PC-3 (cell line): ENCODE measurements around the gene AGFG1. TPM values are rescaled to one million over a fixed set of nuclear protein-coding genes. Genes with fewer than 3 reads are reported as not detected.

Experiments
- ATAC-seq: fragments of 200-7000 bp; cut with Tn5 transposase; 2 replicates; pipeline ENCODE4 v1.9.1; 2020; ENCODE audit warnings: mild to moderate bottlenecking, moderate library complexity
- BruUV-seq: library from RNA; stranded (reverse); fragments of 400-500 nt; replicated peaks from 2 replicates; lab custom pipeline; 2021; lab: Mats Ljungman, UMichigan
- CTCF ChIA-PET: fragments of 300-600 bp; sonication (Branson Sonifier 250); formaldehyde crosslinking; loops from one replicate; lab custom pipeline; 2022; ENCODE audit warnings: antibody characterized with exemption; lab: Charles Lee
- POLR2A ChIA-PET: fragments of 300-600 bp; sonication (Branson Sonifier 250); formaldehyde crosslinking; loops from one replicate; lab custom pipeline; 2022; ENCODE audit warnings: antibody characterized with exemption; ENCODE audit not compliant: unreplicated experiment; lab: Charles Lee
- DNase-seq: peaks from one replicate; pipeline ENCODE4 v3.0.0-alpha.2; 2015
- H2AFZ ChIP-seq: fragments of 300-600 bp; sonication (generic); 2 replicates; pipeline ENCODE4 v1.6.0; 2016; ENCODE audit warnings: antibody characterized with exemption, low read length
- H3F3A ChIP-seq: fragments of 300-600 bp; sonication (generic); one replicate; pipeline ENCODE4 v1.6.0; 2017; ENCODE audit warnings: antibody characterized with exemption, low read length, control low read depth, mild to moderate bottlenecking; ENCODE audit not compliant: unreplicated experiment
- H3K27ac ChIP-seq: fragments of 300-600 bp; sonication (generic); 2 replicates; pipeline ENCODE4 v1.5.1; 2016; ENCODE audit warnings: mild to moderate bottlenecking, low read length
- H3K27me3 ChIP-seq: fragments of 300-600 bp; sonication (generic); 2 replicates; pipeline ENCODE4 v1.6.1; 2016; ENCODE audit warnings: low read length, mixed read lengths
- H3K36me3 ChIP-seq: fragments of 300-600 bp; sonication (generic); 2 replicates; pipeline ENCODE4 v1.6.1; 2016; ENCODE audit warnings: low read depth, mixed run types, low read length, mixed read lengths
- H3K4me1 ChIP-seq: fragments of 300-600 bp; sonication (generic); 2 replicates; pipeline ENCODE4 v1.5.1; 2016; ENCODE audit warnings: low read length; ENCODE audit not compliant: insufficient read depth
- H3K4me2 ChIP-seq: fragments of 300-600 bp; sonication (generic); 2 replicates; pipeline ENCODE4 v1.6.0; 2016; ENCODE audit warnings: low read length
- H3K4me3 ChIP-seq: fragments of 300-600 bp; sonication (generic); 2 replicates; pipeline ENCODE4 v1.5.1; 2016; ENCODE audit warnings: mild to moderate bottlenecking, low read length, mixed read lengths
- H3K79me2 ChIP-seq: fragments of 300-600 bp; sonication (generic); 2 replicates; pipeline ENCODE4 v1.6.1; 2017; ENCODE audit warnings: low read length, mixed read lengths
- H3K9ac ChIP-seq: fragments of 300-600 bp; sonication (generic); 2 replicates; pipeline ENCODE4 v1.6.0; 2016; ENCODE audit warnings: mild to moderate bottlenecking, low read length
- H3K9me2 ChIP-seq: fragments of 300-600 bp; sonication (generic); replicated peaks from 2 replicates; pipeline ENCODE4 v1.6.1; 2016; ENCODE audit warnings: mixed run types, low read length, mixed read lengths
- H3K9me3 ChIP-seq: fragments of 300-600 bp; sonication (generic); 2 replicates; pipeline ENCODE4 v1.6.1; 2016; ENCODE audit warnings: low read length, mixed read lengths
- H4K20me1 ChIP-seq: fragments of 300-600 bp; sonication (generic); 2 replicates; pipeline ENCODE4 v1.6.1; 2016; ENCODE audit warnings: low read length, mixed read lengths
- EZH2 ChIP-seq: fragments of 300-600 bp; sonication (generic); IDR thresholded peaks from one replicate; pipeline ENCODE4 v1.6.1; 2017; ENCODE audit warnings: antibody characterized with exemption, mild to moderate bottlenecking, low read length; ENCODE audit not compliant: unreplicated experiment
- EZH2phosphoT487 ChIP-seq: fragments of 300-600 bp; sonication (generic); IDR thresholded peaks from 2 replicates; pipeline ENCODE4 v1.6.1; 2018; ENCODE audit warnings: mild to moderate bottlenecking, antibody characterized with exemption, low read length, borderline replicate concordance
- intact Hi-C: fragments of 100-400 bp; cut with micrococcal nuclease; formaldehyde crosslinking; loops from 2 replicates; pipeline ENCODE4 v1.9.0; 2023
- total RNA-seq: library from RNA; depleted of rRNA; stranded (reverse); fragments of >200 nt; gene quantifications from 2 replicates; pipeline ENCODE4 v1.2.3, GENCODE V29; 2014
- TF ChIP-seq, protein P1 (sequence below): fragments of 300-600 bp; sonication (generic); conservative IDR thresholded peaks from 2 replicates; pipeline ENCODE4 v1.5.1; 2017; ENCODE audit warnings: antibody characterized with exemption, low read depth, mild to moderate bottlenecking, low read length

Gene AGFG1
- total RNA-seq, 1 experiment from 2014 or later, result 56.3 TPM

DNA sequence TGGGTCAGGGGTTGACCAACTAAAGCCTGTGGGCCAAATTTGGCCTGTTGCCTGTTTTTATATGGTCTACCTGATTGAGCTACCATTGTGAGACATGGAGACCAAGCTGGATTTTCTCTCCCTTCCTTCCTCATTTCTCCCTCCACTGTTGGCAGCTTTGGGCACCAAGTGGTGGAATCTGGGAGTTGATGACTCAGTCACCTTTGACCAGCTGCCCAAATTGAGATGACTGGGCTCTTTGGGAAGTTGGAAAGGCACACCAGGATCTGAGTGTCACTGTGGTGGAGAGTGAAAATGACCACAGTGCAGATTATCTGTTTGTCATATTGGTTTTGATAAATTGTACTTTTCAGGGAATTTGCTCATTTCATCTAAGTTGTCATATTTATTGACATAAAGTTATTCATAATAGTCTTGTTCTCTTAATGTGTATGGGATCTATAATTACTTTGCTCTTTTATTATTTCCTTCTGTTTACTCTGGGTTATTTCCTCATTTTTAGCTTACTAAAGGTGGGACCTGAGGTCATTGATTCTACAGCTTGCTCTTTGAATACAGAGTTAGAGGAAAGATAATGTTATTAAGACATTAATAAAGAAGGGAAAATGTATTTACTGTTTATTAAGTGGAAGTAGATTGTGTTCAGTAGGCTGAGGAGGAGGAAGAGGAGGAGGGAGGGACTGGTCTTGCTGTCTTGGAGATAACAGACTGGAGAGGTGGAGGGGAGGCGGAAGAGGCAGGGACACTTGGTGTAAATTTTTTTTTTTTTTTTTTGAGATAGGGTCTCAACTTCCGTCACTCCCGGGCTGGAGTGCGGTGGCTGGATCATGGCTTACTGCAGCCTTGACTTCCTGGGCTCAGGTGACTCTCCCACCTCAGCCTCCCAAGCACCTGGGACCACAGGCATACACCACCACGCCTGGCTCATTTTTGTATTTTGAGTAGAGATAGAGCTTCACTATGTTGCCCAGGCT is 31.8 kb downstream of the AGFG1 start:
- BruUV-seq, result no TSS peak
- Histone ChIP-seq H3K36me3 (no peaks in the 10 kb centered on the region), H3K9ac (no peak overlapping the region), H4K20me1 (peaks cover 19% of the 10 kb centered on the region), H3K27ac (peak overlapping the region; percentile 79), H3K4me3 (peak overlapping the region; percentile 26; the same call in 1 of the 2 replicates), H3K4me1 (peaks cover 28% of the 10 kb centered on the region), H3F3A (no peaks in the 10 kb centered on the region), H3K9me3 (no peaks in the 10 kb centered on the region), H3K79me2 (peaks cover 97% of the 10 kb centered on the region), H2AFZ (no peak overlapping the region), H3K4me2 (peak overlapping the region; percentile 68), H3K27me3 (no peaks in the 10 kb centered on the region), H3K9me2 (no peaks in the 10 kb centered on the region)
- POLR2A ChIA-PET, result interaction anchor here (0.5 kb wide), 1 partner anchor 21 kb away, joined by 3 read pairs; no protein-coding TSS in a partner anchor
- intact Hi-C loops, result loop anchor here (2.0 kb wide), 1 partner anchor 29 kb away; no protein-coding TSS in a partner anchor
- no peak for TF ChIP-seq EZH2phosphoT487
- TF ChIP-seq, protein P1, sequence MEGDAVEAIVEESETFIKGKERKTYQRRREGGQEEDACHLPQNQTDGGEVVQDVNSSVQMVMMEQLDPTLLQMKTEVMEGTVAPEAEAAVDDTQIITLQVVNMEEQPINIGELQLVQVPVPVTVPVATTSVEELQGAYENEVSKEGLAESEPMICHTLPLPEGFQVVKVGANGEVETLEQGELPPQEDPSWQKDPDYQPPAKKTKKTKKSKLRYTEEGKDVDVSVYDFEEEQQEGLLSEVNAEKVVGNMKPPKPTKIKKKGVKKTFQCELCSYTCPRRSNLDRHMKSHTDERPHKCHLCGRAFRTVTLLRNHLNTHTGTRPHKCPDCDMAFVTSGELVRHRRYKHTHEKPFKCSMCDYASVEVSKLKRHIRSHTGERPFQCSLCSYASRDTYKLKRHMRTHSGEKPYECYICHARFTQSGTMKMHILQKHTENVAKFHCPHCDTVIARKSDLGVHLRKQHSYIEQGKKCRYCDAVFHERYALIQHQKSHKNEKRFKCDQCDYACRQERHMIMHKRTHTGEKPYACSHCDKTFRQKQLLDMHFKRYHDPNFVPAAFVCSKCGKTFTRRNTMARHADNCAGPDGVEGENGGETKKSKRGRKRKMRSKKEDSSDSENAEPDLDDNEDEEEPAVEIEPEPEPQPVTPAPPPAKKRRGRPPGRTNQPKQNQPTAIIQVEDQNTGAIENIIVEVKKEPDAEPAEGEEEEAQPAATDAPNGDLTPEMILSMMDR, result no peak
- no peak for TF ChIP-seq EZH2
- DNase-seq, result peak; percentile 96
- CTCF ChIA-PET, result no interaction called here
- peak; percentile 96 for ATAC-seq

DNA sequence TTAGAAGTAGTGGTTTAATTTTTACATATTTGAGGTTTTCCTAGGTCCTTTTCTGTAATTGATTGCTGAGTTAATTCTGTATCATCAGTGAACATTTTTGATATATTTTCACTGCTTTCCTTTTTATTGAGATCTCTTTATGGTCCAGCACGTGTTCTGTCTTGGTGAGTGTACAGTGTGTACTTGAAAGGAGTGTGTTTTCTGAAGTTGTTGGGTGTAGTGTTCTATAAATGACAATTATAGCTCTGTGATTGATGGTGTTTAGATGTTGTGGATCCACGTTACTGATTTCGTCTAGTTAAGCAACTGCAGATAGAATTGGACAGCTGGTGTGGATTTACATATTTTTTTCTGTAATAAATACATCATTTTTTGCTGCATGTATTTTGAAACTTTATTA is 32.7 kb downstream of the AGFG1 start:
- Histone ChIP-seq H3K4me2 (no peak overlapping the region), H3K9ac (no peak overlapping the region), H2AFZ (no peak overlapping the region), H3K79me2 (peaks cover 97% of the 10 kb centered on the region), H4K20me1 (peaks cover 28% of the 10 kb centered on the region), H3K27me3 (no peaks in the 10 kb centered on the region), H3K27ac (peak overlapping the region; percentile 79), H3K36me3 (no peaks in the 10 kb centered on the region), H3K4me3 (no peak overlapping the region), H3K9me3 (no peaks in the 10 kb centered on the region), H3K4me1 (peaks cover 38% of the 10 kb centered on the region), H3F3A (no peaks in the 10 kb centered on the region), H3K9me2 (no peaks in the 10 kb centered on the region)
- no TSS peak for BruUV-seq
- TF ChIP-seq, protein P1, result no peak
- TF ChIP-seq EZH2phosphoT487 (no peak), EZH2 (no peak)
- ATAC-seq, result no peak
- ChIA-PET POLR2A (no interaction called here), CTCF (no interaction called here)
- intact Hi-C loops, result no loop called here
- no peak for DNase-seq
